ENCODE measurements around the gene CCDC92B.

Gene CCDC92B

DNA sequence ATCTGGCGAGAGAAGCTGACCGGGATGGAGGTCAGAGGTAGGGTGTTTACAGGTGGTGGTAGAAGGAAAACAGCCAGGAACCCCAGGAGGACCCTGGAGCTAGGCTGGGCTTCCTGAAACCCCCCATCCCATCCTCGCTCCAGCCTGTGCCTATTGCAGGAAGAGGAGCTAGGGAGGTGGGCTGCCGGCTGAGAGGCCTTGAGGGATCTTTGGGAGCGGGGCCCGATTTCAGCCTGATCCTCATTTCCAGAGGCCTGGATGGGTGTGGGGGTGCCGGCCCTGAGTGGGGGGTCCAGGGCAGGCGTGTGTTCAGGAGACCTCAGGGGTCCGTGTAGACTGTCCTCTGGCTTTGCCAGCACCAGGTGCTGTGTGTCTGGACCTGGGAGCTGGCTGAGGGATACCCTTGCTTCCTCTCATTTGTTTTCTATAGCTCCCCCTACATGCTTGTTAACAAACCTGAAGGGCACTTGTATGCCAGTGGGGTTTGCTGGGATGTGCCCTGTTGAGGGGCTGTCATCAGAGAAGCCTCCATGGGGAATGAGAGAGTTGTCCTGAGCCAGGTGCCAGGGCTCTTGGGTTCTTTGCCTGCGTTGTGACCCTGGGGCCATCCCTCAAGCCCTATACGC, 27.9 kb upstream of the CCDC92B start:
- no peak for DNase-seq

- DNase-seq: no peak
Observed at GRCh38 chr17:2776589-2777241, 27.3 kb upstream of the CCDC92B start.

GRCh38 chr17:2775206-2775605, 25.8 kb upstream of the CCDC92B start:
- DNase-seq: no peak

DNA sequence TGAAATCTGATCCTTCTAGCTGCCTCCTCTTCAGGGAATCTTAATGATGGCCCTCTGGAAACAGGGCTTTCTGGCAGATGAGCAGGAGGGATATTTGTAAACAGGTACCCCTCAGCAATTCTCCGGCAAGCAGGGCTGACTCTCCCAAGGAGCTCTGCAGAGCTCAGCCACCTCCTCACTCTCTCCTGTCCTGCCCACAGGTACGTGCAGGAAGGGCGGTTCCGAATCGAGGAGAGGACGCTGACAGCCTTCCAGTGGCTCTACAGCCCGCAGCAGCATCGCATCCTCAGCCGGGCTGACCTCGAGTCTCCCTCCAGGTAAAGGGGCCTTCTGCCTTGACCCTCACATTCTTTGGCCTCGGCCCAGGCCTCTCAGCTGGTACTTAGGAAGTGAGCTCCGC, 20.7 kb upstream of the CCDC92B start:
- DNase-seq: no peak

DNA sequence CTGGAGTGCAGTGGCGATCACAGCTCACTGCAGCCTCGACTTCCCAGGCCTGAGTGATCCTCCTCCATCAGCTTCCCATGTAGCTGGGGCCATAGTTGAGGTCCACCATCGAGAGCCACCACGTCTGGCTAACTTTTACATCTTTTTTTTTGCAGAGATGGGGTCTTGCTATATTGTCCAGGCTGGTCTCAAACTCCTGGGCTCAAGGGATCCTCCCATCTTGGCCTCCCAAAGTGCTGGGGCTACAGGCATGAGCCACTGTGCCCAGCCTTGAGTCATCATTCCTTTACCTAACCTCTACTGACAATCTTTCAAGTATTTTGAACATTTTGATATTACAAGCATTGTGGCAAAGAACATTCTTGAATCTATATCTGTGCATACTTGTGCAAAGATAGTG, 9.4 kb upstream of the CCDC92B start:
- DNase-seq: no peak

- no peak for DNase-seq
Observed at GRCh38 chr17:2755891-2756724, 6.7 kb upstream of the CCDC92B start.

- DNase-seq: no peak
Observed at GRCh38 chr17:2751491-2751890, 2.0 kb upstream of the CCDC92B start.

- no peak for DNase-seq
Observed at GRCh38 chr17:2750721-2751120, 1.3 kb upstream of the CCDC92B start.

GRCh38 chr17:2749784-2750181, 331 bp upstream of the CCDC92B start:
- DNase-seq: no peak

- DNase-seq: no peak
Observed at GRCh38 chr17:2745317-2746037, 4.0 kb downstream of the CCDC92B start.

DNA sequence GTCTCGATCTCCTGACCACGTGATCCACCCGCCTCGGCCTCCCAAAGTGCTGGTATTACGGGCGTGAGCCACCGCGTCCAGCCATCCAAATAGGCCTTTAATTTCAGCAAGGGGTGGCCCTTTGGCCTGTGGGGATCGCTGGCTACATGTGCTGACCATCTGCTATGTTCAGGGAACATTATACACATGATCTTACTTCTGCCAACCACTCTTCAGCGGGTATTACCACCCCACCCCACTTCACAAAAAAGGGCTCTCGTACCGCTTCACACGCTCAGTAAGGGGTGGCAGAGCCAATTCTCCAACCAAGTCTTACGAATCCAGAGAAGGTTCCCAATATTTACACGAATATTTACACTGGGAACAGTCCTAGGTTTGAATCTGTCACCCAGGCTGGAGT, 11.8 kb downstream of the CCDC92B start:
- DNase-seq: no peak

- no peak for DNase-seq
Observed at GRCh38 chr17:2736956-2737355, 12.5 kb downstream of the CCDC92B start.

DNA sequence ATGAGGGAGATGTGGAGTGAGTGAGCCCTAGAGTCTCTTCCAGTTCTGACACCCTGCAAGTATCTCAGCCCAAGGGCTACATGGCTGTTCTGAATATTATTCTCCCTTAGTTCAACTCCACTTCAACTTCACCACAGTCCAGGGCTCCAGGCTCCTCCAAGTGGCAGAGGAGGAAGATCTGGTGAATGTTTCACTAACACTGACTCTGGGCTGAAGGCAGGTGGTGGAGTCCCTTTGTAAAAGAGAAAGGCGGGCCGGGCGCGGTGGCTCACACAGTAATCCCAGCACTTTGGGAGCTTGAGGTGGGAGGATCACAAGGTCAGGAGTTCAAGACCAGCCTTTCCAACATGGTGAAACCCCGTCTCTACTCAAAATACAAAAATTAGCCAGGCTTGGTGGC, 13.6 kb downstream of the CCDC92B start:
- no peak for DNase-seq

GRCh38 chr17:2734939-2735338, 14.5 kb downstream of the CCDC92B start:
- DNase-seq: no peak

DNA sequence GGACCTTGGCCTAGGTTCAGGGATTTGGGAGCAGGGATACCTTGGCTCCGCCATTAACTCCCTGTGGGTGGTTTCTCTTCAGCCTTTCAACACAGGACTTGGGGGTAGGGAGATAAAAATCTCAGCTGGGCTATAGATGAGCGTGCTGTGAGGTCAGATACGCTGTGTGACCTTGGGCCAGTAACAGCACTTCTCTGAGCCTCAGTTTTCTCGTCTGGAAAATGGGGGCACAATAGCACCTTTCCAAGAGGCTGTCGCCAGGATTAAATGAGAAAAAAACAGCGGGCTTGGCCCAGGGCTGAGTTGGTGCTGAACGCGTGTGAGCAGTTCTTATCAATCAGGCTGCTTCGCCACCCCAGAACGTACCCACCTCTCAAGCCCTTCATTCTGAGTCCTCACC, 17.6 kb downstream of the CCDC92B start:
- DNase-seq: no peak

GRCh38 chr17:2730764-2731353, 18.6 kb downstream of the CCDC92B start:
- DNase-seq: no peak

DNA sequence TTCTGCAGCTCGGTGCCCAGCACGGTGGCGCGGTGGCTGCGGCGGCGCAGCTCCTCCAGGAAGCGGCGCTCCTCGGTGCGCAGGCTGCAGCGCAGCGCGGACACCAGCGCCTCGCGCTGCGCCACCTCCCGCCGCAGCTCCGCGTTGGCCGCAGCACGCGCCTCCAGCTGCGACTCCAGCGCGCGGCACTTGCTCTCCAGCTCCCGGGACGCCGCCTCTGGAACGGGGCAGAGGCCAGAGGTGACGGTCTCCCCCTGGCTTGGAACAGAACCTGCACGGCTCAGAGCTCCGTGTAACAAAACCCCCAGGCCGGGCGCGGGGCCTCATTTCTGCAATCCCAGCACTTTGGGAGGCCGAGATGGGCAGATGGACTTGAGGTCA, 24.7 kb downstream of the CCDC92B start:
- DNase-seq: no peak

GRCh38 chr17:2723997-2724783, 25.3 kb downstream of the CCDC92B start:
- DNase-seq: no peak

GRCh38 chr17:2723505-2723996, 25.9 kb downstream of the CCDC92B start:
- no peak for DNase-seq

DNA sequence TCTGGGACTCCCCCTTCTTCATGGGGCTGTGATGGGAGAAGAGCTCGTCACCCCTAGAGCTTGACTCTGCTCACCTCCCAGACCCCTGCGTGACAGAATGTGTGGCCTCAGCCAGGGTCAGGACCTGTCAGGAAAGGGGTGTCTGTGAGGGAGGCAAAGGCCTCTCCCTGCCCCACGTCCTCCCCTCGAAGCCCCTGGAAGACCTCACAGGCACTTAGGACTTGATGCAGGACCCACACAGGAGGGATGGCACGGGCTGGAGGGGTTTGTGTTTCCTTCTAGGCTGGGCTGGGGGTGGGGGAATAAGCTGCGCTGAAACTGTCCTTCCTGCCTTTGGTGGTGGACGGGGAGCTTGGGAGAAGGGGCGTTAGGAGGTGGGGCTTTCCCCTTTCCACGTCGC, 26.8 kb downstream of the CCDC92B start:
- no peak for DNase-seq

GRCh38 chr17:2721603-2722002, 27.8 kb downstream of the CCDC92B start:
- DNase-seq: no peak

DNA sequence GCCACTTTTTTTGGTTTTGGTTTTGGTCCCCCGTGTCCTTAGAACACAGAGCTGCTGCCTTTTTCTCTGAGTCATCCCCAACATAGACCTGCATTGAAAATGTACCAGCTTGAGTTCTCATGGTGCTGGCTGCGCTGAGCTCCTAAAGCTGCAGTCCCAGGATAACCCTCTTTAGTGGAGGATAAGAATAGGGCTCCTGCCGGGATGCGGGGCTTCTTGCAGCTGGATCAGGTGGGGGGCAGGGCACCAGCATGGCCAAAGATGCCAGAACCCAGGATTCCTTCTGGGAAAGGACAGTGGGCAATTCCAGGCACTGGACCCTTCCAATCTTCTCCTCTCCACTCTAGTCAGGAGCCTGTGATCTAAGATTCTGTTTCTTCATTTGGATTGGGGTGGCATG, 29.6 kb downstream of the CCDC92B start:
- DNase-seq: no peak
